HG03520 (cell line): Measurements from ENCODE around the gene GMPR2.

ENCODE experiments used
- ATAC-seq: cut with Tn5 transposase; IDR thresholded peaks from one replicate; pipeline ENCODE4 v1.9.1; 2021; ENCODE audit warnings: mild to moderate bottlenecking, moderate library complexity; ENCODE audit not compliant: unreplicated experiment

The GMPR2 gene

GRCh38 chr14:24281636-24282035 lies 48.9 kb downstream of the GMPR2 start:
- no peak for ATAC-seq

GRCh38 chr14:24282736-24283135 lies 50.0 kb downstream of the GMPR2 start:
- no peak for ATAC-seq

- no peak for ATAC-seq
Measured at GRCh38 chr14:24283796-24284460, 51.2 kb downstream of the GMPR2 start.

- no peak for ATAC-seq
Measured at GRCh38 chr14:24284501-24285035, 51.8 kb downstream of the GMPR2 start.

GRCh38 chr14:24285351-24285750 lies 52.6 kb downstream of the GMPR2 start:
- ATAC-seq: no peak

GRCh38 chr14:24286996-24287395 lies 54.3 kb downstream of the GMPR2 start:
- no peak for ATAC-seq
